Choroid plexus epithelial cell (primary cell): Measurements from ENCODE around the gene NFASC.

ENCODE experiments used
- DNase-seq: peaks from one replicate; pipeline ENCODE4 v3.0.0-alpha.2; 2010; ENCODE audit warnings: low read depth
- H3K4me3 ChIP-seq: 2 replicates; pipeline ENCODE4 v1.5.1; 2011; ENCODE audit warnings: low read depth, mild to moderate bottlenecking, control low read depth, low read length, moderate library complexity
- TF ChIP-seq, protein P1 (sequence below): conservative IDR thresholded peaks from 2 replicates; pipeline ENCODE4 v1.5.1; 2011; ENCODE audit warnings: low read depth, mild to moderate bottlenecking, control low read depth, inconsistent platforms, low read length, moderate library complexity

NFASC gene

DNA sequence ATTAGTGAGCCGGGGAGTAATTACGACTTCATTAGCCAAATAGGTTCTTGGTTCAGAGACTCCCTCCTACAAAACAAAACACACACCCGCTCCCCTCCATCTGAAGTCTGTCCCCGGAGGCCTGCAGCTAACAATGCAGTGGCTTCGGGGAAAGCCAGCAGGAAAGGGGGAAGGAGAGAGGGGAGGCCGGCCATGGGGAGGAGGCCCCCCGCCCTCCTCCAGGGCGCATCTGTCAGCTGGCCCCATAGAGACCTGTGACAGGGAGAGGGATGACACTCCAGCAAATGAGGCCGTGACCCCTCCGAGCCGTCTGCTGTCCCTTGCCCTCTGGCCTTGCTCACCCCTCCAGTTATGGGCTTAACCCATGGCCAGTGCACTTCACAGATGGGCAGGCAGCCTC is 160.2 kb downstream of the NFASC start:
- TF ChIP-seq, protein P1, sequence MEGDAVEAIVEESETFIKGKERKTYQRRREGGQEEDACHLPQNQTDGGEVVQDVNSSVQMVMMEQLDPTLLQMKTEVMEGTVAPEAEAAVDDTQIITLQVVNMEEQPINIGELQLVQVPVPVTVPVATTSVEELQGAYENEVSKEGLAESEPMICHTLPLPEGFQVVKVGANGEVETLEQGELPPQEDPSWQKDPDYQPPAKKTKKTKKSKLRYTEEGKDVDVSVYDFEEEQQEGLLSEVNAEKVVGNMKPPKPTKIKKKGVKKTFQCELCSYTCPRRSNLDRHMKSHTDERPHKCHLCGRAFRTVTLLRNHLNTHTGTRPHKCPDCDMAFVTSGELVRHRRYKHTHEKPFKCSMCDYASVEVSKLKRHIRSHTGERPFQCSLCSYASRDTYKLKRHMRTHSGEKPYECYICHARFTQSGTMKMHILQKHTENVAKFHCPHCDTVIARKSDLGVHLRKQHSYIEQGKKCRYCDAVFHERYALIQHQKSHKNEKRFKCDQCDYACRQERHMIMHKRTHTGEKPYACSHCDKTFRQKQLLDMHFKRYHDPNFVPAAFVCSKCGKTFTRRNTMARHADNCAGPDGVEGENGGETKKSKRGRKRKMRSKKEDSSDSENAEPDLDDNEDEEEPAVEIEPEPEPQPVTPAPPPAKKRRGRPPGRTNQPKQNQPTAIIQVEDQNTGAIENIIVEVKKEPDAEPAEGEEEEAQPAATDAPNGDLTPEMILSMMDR: no peak
- no peak for DNase-seq
- no peak overlapping the region for H3K4me3 ChIP-seq

DNA sequence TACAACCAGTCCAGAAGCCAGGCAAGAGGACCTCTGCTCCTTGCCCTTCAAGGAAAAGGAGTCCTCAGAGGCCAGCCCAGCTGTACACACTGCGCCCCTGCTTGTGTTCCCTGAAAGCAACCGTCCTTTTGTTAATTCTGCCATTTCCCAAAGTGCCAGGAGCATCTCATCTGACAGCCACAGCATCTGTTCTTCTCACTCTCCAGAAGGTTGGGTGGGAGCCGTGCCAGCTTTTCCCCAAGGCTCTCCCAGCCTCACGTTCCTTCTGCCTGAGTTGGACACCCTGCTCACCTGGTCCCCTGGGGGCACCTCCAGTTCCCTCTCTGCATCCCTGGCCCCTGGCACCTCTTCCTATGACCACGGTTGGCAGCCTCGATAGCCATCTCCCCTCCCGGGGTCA is 161.8 kb downstream of the NFASC start:
- no peak for DNase-seq
- TF ChIP-seq, protein P1: no peak
- H3K4me3 ChIP-seq: no peak overlapping the region

DNA sequence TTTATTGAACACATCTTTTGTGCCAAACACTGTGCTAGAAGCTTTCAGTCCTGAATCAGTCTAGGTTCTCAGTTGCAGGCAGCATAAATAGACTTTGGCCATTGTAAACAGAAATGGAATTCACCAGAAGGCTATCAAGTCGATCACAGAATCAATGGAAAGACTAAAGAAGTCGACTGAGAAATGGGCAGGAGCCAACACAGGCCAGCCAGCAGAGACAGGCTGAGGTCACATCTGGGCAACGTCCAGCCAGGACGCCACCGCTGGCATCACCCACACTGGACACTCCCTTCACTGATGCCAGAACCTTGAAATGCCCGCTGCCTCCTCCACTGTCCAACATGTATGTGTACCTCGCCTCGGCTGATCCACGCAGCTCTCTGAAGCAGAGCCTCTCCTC is 166.9 kb downstream of the NFASC start:
- no peak overlapping the region for H3K4me3 ChIP-seq
- TF ChIP-seq, protein P1: no peak
- no peak for DNase-seq

DNA sequence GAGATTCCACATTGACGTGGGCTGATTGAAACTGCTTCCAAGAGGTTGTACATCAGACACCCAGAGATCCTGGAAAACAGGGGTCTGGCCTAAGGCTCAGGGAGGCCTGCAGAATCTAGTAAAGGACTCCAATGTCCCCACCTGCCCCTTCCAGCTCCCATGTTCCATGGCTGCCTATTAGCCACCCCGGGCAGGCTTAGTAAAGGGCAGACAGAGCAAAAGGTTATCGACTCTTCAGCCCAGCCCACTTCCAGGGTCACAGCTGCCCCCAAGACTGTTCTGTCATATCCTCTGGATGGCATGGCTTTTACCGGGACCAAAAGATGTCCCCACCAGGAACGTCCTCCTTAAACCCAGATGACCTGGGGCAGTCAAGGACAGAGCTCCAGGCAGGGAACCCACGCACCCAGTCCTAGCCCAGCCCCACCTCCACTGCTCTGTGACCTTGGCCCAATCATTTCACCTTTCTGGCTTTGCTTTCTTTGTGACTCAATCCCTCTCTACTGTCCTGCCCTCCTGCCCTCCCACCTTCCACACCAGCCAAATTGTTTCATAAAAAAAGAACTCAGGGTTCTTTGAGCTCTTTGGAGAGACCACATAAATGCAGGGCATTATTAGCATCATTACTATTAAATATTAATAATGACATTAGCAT is 167.6 kb downstream of the NFASC start:
- DNase-seq: no peak
- H3K4me3 ChIP-seq: no peak overlapping the region
- TF ChIP-seq, protein P1: no peak

DNA sequence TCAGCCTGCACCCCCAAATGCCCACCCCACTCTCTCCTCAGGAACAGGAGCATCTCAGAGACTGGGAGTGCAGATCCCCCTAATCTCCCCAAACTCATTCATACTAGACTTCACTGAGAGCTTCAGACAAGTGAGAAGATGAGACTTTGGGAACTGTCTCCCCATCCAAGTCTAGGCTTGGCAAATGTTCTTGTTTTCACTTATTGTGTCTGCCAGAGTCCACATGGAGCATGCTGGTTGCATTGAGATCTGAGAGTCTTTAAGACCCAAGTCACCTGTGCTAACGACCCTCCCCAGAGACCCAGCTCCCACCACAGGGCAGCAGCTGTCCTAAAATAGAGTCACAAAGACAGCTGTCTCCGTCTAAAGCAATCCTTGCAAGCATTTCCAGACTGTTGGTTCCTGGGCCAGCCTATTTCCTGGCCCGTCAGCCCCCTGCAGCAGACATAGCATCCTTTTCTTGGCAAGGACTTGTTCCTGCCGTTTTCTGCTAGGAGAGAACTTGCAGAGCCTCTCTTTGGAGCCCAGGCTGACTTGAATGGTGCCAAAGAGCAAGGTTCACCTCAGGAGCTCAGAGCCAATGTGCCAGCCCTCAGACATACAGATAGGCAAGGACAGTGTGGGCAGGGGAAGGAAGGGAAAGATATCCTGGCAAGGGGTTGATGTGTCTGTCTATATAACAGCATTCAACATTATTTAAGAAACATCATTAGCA is 170.5 kb downstream of the NFASC start:
- TF ChIP-seq, protein P1: no peak
- no peak for DNase-seq
- no peak overlapping the region for H3K4me3 ChIP-seq

DNA sequence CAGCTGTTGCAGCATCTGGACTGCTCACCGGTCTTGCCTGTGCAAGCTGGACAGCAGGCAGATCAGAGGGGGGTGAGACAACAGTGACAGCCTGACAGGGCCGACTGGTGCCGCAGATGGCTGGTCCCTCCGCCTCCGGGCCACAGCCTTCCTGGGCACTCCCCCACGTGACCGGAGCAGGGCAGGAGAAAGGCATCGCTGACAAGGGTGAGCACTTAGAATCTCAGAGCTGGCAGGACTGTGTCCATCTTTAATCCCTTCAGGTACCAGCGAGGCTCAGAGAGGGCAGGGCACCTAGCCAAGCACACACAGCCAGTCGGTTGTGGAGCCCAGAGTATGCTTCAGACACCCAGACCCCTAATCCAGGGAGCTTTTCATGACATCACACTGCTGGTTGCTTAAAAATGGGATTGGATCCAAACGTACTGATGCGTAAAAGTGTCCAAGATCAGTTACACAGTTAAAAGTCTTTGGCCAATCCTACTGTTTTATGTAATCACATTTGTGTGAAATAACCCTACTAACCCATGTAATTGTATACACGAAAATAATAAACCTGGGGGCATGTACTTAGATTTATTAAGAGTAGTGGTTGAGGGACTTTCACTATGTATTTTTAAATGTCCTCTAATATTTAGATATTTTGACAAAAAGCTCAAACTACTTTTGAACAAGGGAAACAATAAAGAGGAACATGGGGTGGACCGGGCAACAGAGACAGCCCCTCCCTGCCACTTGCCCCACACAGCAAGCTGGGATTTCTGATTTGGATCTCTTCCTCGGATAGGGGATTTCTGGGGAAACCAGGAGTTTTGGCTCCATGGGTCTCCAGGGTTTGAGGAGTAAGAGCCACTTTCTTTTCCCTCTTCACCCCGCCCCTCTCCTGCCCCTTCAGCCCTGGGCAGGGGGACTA is 171.6 kb downstream of the NFASC start:
- TF ChIP-seq, protein P1: no peak

More for the DNA sequence above, 171.6 kb downstream of the NFASC start:
- H3K4me3 ChIP-seq: no peak overlapping the region
- no peak for DNase-seq
